Measurements from ENCODE around the gene CACNG4. TPM values are rescaled to one million over a fixed set of nuclear protein-coding genes. Genes with fewer than 3 reads are reported as not detected.

The CACNG4 gene
- total and polyA plus RNA-seq, 11 donors, result 0.08 to 0.88 (median 0.33) TPM; not detected in 8

GRCh38 chr17:66992911-66993442, 28.5 kb downstream of the CACNG4 start:
- DNase-seq (peak in 1 of 5 donors; percentile 53), ATAC-seq (no peak)
- Histone ChIP-seq H3K4me1 (no peaks in the 10 kb centered on the region), H3K9me3 (no peaks in the 10 kb centered on the region), H3K27ac (no peak overlapping the region), H3K36me3 (no peaks in the 10 kb centered on the region), H3K27me3 (peaks cover 0 to 15% (median 3%) of the 10 kb centered on the region in 9 donors), H3K4me3 (no peak overlapping the region)
- intact Hi-C loops (cut with DNase I), result no loop called here
- TF ChIP-seq POLR2A (IDR thresholded peaks at IDR 0.05), result no peak
- TF ChIP-seq CTCF (IDR thresholded peaks at IDR 0.05), result no peak
- WGBS, 4 donors, result 86 to 95% (median 92%) methylated on average over 10 to 12 of the region's 12 CpGs

- intact Hi-C loops (cut with DNase I), result no loop called here
- no peak overlapping the region for H3K27ac ChIP-seq
- peak in 1 of 5 donors; percentile 10 for DNase-seq
- peaks cover 0 to 9% (median 3%) of the 10 kb centered on the region in 9 donors for H3K27me3 ChIP-seq
- no peaks in the 10 kb centered on the region for H3K4me1 ChIP-seq
- WGBS, 4 donors, result 83 to 91% (median 86%) methylated on average over 7 to 8 of the region's 8 CpGs
- H3K36me3 ChIP-seq, result no peaks in the 10 kb centered on the region
- no peaks in the 10 kb centered on the region for H3K9me3 ChIP-seq
- no peak overlapping the region for H3K4me3 ChIP-seq
- TF ChIP-seq POLR2A (IDR thresholded peaks at IDR 0.05), result no peak
- no peak for TF ChIP-seq CTCF (IDR thresholded peaks at IDR 0.05)
- no peak for ATAC-seq
Observed at GRCh38 chr17:66994361-66994760, 29.9 kb downstream of the CACNG4 start.

GRCh38 chr17:66994930-66995535, 30.5 kb downstream of the CACNG4 start:
- Histone ChIP-seq H3K4me1 (no peaks in the 10 kb centered on the region), H3K9me3 (no peaks in the 10 kb centered on the region), H3K36me3 (no peaks in the 10 kb centered on the region), H3K4me3 (no peak overlapping the region), H3K27me3 (peaks cover 0 to 4% (median 0%) of the 10 kb centered on the region in 9 donors), H3K27ac (no peak overlapping the region)
- 78 to 86% (median 81%) methylated on average over 12 of the region's 12 CpGs for WGBS, 4 donors
- DNase-seq, result peak in 1 of 5 donors; percentile 30
- TF ChIP-seq POLR2A (IDR thresholded peaks at IDR 0.05), result no peak
- TF ChIP-seq CTCF (IDR thresholded peaks at IDR 0.05), result no peak
- no peak for ATAC-seq
- intact Hi-C loops (cut with DNase I), result no loop called here

GRCh38 chr17:66995944-66996343, 31.4 kb downstream of the CACNG4 start:
- H3K27me3 ChIP-seq, result peaks cover 0 to 3% (median 0%) of the 10 kb centered on the region in 9 donors
- no peaks in the 10 kb centered on the region for H3K36me3 ChIP-seq
- TF ChIP-seq POLR2A (IDR thresholded peaks at IDR 0.05) (no peak), CTCF (IDR thresholded peaks at IDR 0.05) (no peak)
- peak in 1 of 5 donors; percentile 1 for DNase-seq
- no peaks in the 10 kb centered on the region for H3K9me3 ChIP-seq
- intact Hi-C loops (cut with DNase I), result no loop called here
- H3K4me3 ChIP-seq, result no peak overlapping the region
- ATAC-seq, result no peak
- WGBS, 4 donors, result 60 to 80% (median 74%) methylated on average over 7 of the region's 7 CpGs
- H3K4me1 ChIP-seq, result no peaks in the 10 kb centered on the region
- H3K27ac ChIP-seq, result no peak overlapping the region

Measured in heart left ventricle (tissue), 16 donors.